Measurements from ENCODE around the gene PFDN4.
"Not testable (repeated sequence)": the region's sequence is repeated elsewhere in the genome, so short reads cannot be mapped to it uniquely, and the experiment has no call there.

- TF ChIP-seq POLR2A (IDR thresholded peaks at IDR 0.05; ENCODE audit: low read length); GATA1 (IDR thresholded peaks at IDR 0.05; ENCODE audit: low read depth, low read length): not testable (repeated sequence)
Observed at GRCh38 chr20:54224642-54225041, 16.8 kb downstream of the PFDN4 start.

All from erythroblast (primary cell).